ENCODE results near the gene RIBC2. TPM values are rescaled to one million over a fixed set of nuclear protein-coding genes. Genes with fewer than 3 reads are reported as not detected.
A peak's percentile ranks its signal among the peaks of the same experiment; 100 is the strongest.
"Not testable (repeated sequence)": the region's sequence is repeated elsewhere in the genome, so short reads cannot be mapped to it uniquely, and the experiment has no call there.

RIBC2 gene, protein sequence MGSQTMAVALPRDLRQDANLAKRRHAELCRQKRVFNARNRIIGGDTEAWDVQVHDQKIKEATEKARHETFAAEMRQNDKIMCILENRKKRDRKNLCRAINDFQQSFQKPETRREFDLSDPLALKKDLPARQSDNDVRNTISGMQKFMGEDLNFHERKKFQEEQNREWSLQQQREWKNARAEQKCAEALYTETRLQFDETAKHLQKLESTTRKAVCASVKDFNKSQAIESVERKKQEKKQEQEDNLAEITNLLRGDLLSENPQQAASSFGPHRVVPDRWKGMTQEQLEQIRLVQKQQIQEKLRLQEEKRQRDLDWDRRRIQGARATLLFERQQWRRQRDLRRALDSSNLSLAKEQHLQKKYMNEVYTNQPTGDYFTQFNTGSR
- total RNA-seq = not detected
- long read RNA-seq = 0 reads

- no peak for DNase-seq (ENCODE audit: low spot score)
Observed at GRCh38 chr22:45413368-45414211, at the start of gene RIBC2, which contains the start of gene SMC1B. Gene RIBC2, plus strand, starts transcription at chr22:45413693. Its CDS starts 194 bp downstream, at chr22:45413887. Gene SMC1B, minus strand, starts transcription at chr22:45413599. Its CDS starts 32 bp downstream, at chr22:45413567.

- no peak for DNase-seq (ENCODE audit: low spot score)
Observed at GRCh38 chr22:45366713-45367112, 46.8 kb upstream of the RIBC2 start.

GRCh38 chr22:45373592-45373991, 39.9 kb upstream of the RIBC2 start:
- not testable (repeated sequence) for DNase-seq (ENCODE audit: low spot score)

GRCh38 chr22:45376009-45376408, 37.5 kb upstream of the RIBC2 start:
- no peak for DNase-seq (ENCODE audit: low spot score)

- no peak for DNase-seq (ENCODE audit: low spot score)
Observed at GRCh38 chr22:45376703-45377102, 36.8 kb upstream of the RIBC2 start.

DNA sequence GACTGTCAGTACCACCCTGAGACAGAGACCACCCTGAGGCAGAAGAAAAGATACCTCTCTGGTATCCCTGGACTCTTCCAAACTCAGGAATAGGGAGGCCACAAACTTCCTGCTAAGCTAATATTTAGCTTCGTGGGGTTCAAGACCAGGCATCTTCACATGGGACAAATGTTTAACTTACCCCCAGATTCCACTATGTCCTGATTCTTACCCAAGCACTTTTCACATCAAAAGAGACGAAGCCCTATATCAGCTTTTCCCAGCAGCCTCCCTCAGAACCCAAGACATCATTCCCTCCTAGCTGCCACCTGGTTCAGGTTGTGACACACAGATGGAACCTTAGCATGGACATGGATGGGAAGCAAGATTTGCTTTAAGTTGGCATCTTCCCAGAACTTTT, 32.1 kb upstream of the RIBC2 start:
- no peak for DNase-seq (ENCODE audit: low spot score)

DNA sequence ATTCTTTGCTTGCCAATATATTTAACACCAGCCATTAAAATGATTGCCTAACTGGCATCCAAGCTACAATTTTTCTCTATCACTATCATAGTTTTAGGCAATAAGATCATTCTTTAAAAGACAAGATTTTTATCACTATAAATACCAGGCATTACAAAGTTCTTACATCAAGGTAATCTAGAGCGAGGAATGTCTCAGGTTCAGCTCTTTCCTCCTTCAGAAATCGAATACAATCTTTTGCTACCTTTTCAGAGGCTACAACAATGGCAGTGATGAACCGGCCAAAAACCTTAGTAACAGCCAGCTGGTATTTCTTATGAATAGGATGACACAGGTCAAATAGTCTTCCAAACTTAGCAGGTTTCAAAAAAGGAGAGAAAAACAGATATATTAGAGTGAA, 23.9 kb upstream of the RIBC2 start:
- DNase-seq (ENCODE audit: low spot score) = no peak

DNA sequence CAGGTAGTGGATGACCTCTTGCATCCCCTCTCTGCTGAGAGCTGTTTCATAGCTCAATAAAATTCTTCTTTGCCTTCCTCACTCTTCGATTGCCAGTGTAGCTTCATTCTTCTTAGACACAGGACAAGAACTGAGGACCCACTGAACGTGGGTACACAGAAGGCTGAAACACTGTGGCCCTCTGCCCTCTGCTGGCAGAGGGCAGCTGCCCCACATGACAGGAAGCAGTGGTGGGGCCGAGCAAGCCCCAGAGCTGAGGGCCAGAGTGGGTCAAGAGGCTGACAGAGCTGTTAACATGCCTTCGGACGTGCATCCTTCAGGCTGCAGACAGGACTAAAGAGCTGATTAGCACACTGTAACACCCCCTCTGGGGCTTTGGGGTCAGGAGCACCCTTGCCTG, 15.7 kb upstream of the RIBC2 start:
- no peak for DNase-seq (ENCODE audit: low spot score)

- no peak for DNase-seq (ENCODE audit: low spot score)
Observed at GRCh38 chr22:45398214-45398613, 15.3 kb upstream of the RIBC2 start.

GRCh38 chr22:45399712-45400445, 13.6 kb upstream of the RIBC2 start:
- DNase-seq (ENCODE audit: low spot score) = no peak

GRCh38 chr22:45402466-45402985, 11.0 kb upstream of the RIBC2 start:
- no peak for DNase-seq (ENCODE audit: low spot score)

- no peak for DNase-seq (ENCODE audit: low spot score)
Observed at GRCh38 chr22:45407793-45408192, 5.7 kb upstream of the RIBC2 start.

DNA sequence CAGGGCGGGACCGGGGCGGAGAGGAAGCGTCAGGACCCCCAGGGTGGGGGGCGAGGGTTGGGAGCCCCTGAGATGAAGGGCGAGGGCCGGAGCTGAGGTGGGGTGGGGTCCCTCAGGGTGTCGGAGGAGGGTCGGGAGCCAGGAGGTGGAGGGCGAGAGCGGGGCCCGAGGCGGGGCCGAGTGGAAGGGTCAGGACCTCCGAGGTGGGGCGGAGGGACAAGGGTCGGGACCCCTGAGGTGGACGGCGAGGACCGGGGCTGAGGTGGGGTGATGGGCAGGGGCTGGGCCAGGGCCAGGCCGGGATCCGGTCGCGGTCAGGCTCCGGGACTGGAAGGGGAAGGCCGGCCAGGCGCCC, 503 bp upstream of the RIBC2 start:
- no peak for DNase-seq (ENCODE audit: low spot score)

- peak; percentile 80 for DNase-seq (ENCODE audit: low spot score)
Observed at GRCh38 chr22:45418056-45418769, 4.7 kb downstream of the RIBC2 start.

GRCh38 chr22:45418770-45419138, 5.3 kb downstream of the RIBC2 start:
- DNase-seq (ENCODE audit: low spot score) = no peak

GRCh38 chr22:45420011-45420410, 6.5 kb downstream of the RIBC2 start:
- no peak for DNase-seq (ENCODE audit: low spot score)

- DNase-seq (ENCODE audit: low spot score) = peak; percentile 22
Observed at GRCh38 chr22:45420539-45420938, 7.0 kb downstream of the RIBC2 start.

DNA sequence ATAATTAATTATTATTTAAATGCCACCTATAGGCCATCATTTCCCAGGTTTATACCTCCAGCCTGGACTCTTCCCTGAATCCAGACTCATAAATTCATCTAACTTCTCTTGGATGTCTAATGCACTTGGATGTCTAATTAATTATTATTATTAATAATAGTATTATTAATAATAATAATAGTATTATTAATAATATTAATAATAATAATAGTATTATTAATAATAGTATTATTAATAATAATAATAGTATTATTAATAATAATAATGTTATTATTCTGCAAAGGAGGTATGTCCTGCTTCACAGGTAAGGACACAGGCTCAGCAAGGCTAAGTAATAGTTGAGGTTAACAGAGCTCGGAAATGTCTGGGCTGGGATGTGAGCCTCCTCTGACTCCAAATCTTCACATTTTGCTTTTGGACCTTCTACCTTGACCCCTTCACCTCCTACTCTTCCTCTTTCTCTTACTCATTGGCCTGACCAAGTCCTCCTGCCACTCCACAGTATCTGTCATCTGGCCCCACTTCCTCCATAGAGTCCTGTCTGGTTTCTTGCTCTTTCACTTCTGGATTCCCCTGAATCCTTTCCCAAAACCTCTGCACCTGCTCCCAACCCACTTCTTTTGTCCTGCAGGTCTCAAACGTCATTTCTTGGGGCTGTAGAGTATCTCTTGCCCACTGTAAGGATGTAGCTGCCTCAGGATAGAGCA, 8.0 kb downstream of the RIBC2 start:
- DNase-seq (ENCODE audit: low spot score) = peak; percentile 16

GRCh38 chr22:45422237-45422983, 8.9 kb downstream of the RIBC2 start:
- DNase-seq (ENCODE audit: low spot score) = peak; percentile 77

Measured in mesenteric fat pad (tissue), 1 donor.